HG03103 (cell line): ENCODE measurements around the gene ATP9A.
"Not testable (repeated sequence)": the region's sequence is repeated elsewhere in the genome, so short reads cannot be mapped to it uniquely, and the experiment has no call there.

ENCODE experiments used
- ATAC-seq: cut with Tn5 transposase; IDR thresholded peaks from one replicate; pipeline ENCODE4 v1.9.1; 2021; ENCODE audit warnings: low read depth; ENCODE audit not compliant: unreplicated experiment

The ATP9A gene

GRCh38 chr20:51792960-51793359 is 24.8 kb upstream of the ATP9A start:
- no peak for ATAC-seq

GRCh38 chr20:51791626-51792025 is 23.4 kb upstream of the ATP9A start:
- no peak for ATAC-seq

- no peak for ATAC-seq
Measured at GRCh38 chr20:51790256-51790655, 22.1 kb upstream of the ATP9A start.

GRCh38 chr20:51789434-51789833 is 21.2 kb upstream of the ATP9A start:
- ATAC-seq = no peak

- no peak for ATAC-seq
Measured at GRCh38 chr20:51788822-51789221, 20.6 kb upstream of the ATP9A start.

GRCh38 chr20:51784299-51784698 is 16.1 kb upstream of the ATP9A start:
- ATAC-seq = no peak

GRCh38 chr20:51778229-51778759 is 10.1 kb upstream of the ATP9A start:
- ATAC-seq = not testable (repeated sequence)

- ATAC-seq = no peak
Measured at GRCh38 chr20:51775241-51775640, 7.1 kb upstream of the ATP9A start.

- ATAC-seq = no peak
Measured at GRCh38 chr20:51772236-51772635, 4.0 kb upstream of the ATP9A start.

- ATAC-seq = no peak
Measured at GRCh38 chr20:51769976-51770615, 1.9 kb upstream of the ATP9A start.

- no peak for ATAC-seq
Measured at GRCh38 chr20:51768759-51769517, 748 bp upstream of the ATP9A start.

GRCh38 chr20:51766994-51767866 is 960 bp downstream of the ATP9A start:
- no peak for ATAC-seq

GRCh38 chr20:51765381-51765780 is 2.8 kb downstream of the ATP9A start:
- not testable (repeated sequence) for ATAC-seq

- no peak for ATAC-seq
Measured at GRCh38 chr20:51763965-51764602, 4.1 kb downstream of the ATP9A start.

GRCh38 chr20:51760905-51761546 is 7.2 kb downstream of the ATP9A start:
- ATAC-seq = no peak

GRCh38 chr20:51759769-51760510 is 8.2 kb downstream of the ATP9A start:
- ATAC-seq = no peak

- ATAC-seq = no peak
Measured at GRCh38 chr20:51758978-51759544, 9.1 kb downstream of the ATP9A start.

- no peak for ATAC-seq
Measured at GRCh38 chr20:51757226-51757625, 11.0 kb downstream of the ATP9A start.

GRCh38 chr20:51756653-51757052 is 11.5 kb downstream of the ATP9A start:
- no peak for ATAC-seq
